Liver (tissue), 9 donors: ENCODE results near the gene PSMB7. TPM values are rescaled to one million over a fixed set of nuclear protein-coding genes. Genes with fewer than 3 reads are reported as not detected.

Experiments used
- DNase-seq: peaks from one replicate; pipeline ENCODE4 v3.0.0-alpha.2; 2017; ENCODE audit warnings: low spot score
- H3K27ac ChIP-seq, 2 donors: one replicate each; pipeline ENCODE4 v1.7.0; 2013; ENCODE audit warnings: inconsistent platforms in 2 of 2, low read length in 2 of 2, control low read depth in 1 of 2, low read depth in 1 of 2, mild to moderate bottlenecking in 1 of 2
- H3K27me3 ChIP-seq, 4 donors: one replicate each; pipeline versions ENCODE4 v1.6.1 to v1.7.0; 2013; ENCODE audit warnings: low read length in 3 of 4, inconsistent platforms in 1 of 4, mild to moderate bottlenecking in 1 of 4, moderate library complexity in 1 of 4; ENCODE audit not compliant: control insufficient read depth in 4 of 4, insufficient read depth in 4 of 4
- H3K36me3 ChIP-seq, 4 donors: one replicate each; pipeline versions ENCODE4 v1.6.1 to v1.7.0; 2013; ENCODE audit warnings: low read length in 3 of 4, mild to moderate bottlenecking in 3 of 4, low read depth in 1 of 4, moderate library complexity in 1 of 4; ENCODE audit not compliant: control insufficient read depth in 4 of 4, insufficient read depth in 3 of 4
- H3K4me1 ChIP-seq, 4 donors: one replicate each; pipeline versions ENCODE4 v1.6.1 to v1.7.0; 2013; ENCODE audit warnings: low read length in 3 of 4, mild to moderate bottlenecking in 3 of 4, moderate library complexity in 1 of 4; ENCODE audit not compliant: control insufficient read depth in 4 of 4, insufficient read depth in 4 of 4
- H3K4me3 ChIP-seq, 3 donors: one replicate each; pipeline versions ENCODE4 v1.6.1 to v1.7.0; 2013; ENCODE audit warnings: low read length in 3 of 3, control low read depth in 1 of 3, low read depth in 1 of 3, mild to moderate bottlenecking in 1 of 3
- H3K9ac ChIP-seq, 2 donors: one replicate each; pipeline ENCODE4 v1.7.0; 2013; ENCODE audit warnings: low read length in 2 of 2, mild to moderate bottlenecking in 2 of 2, moderate library complexity in 2 of 2, control low read depth in 1 of 2, low read depth in 1 of 2
- H3K9me3 ChIP-seq, 4 donors: one replicate each; pipeline versions ENCODE4 v1.6.1 to v1.7.0; 2013; ENCODE audit warnings: low read length in 3 of 4; ENCODE audit not compliant: control insufficient read depth in 4 of 4
- EGR1 ChIP-seq, 2 donors: IDR thresholded peaks; 2 replicates each; pipeline ENCODE4 v1.6.1; 2016 to 2018; ENCODE audit warnings: antibody characterized with exemption in 2 of 2, low read depth in 2 of 2
- FOXA1 ChIP-seq: IDR thresholded peaks from 2 replicates; pipeline ENCODE4 v1.6.1; 2016; ENCODE audit warnings: antibody characterized with exemption
- FOXA2 ChIP-seq: IDR thresholded peaks from 2 replicates; pipeline ENCODE4 v1.6.1; 2016; ENCODE audit warnings: antibody characterized with exemption
- HNF4A ChIP-seq, 2 donors: conservative IDR thresholded peaks; 2 replicates each; pipeline ENCODE4 v1.6.1; 2016; ENCODE audit warnings: antibody characterized with exemption in 2 of 2, mild to moderate bottlenecking in 2 of 2
- HNF4G ChIP-seq: IDR thresholded peaks from 2 replicates; pipeline ENCODE4 v1.6.1; 2016; ENCODE audit warnings: antibody characterized with exemption
- JUND ChIP-seq, 2 donors: IDR thresholded peaks; 2 replicates each; pipeline ENCODE4 v1.6.1; 2016; ENCODE audit warnings: antibody characterized with exemption in 2 of 2
- NR2F2 ChIP-seq: IDR thresholded peaks from 2 replicates; pipeline ENCODE4 v1.6.1; 2016; ENCODE audit warnings: antibody characterized with exemption
- RAD21 ChIP-seq, 2 donors: IDR thresholded peaks; 2 replicates each; pipeline ENCODE4 v1.6.1; 2016; ENCODE audit warnings: antibody characterized with exemption in 2 of 2, mild to moderate bottlenecking in 2 of 2
- SP1 ChIP-seq: IDR thresholded peaks from 2 replicates; pipeline ENCODE4 v1.6.1; 2018; ENCODE audit warnings: antibody characterized with exemption, mild to moderate bottlenecking
- TAF1 ChIP-seq: conservative IDR thresholded peaks from 2 replicates; pipeline ENCODE4 v1.6.1; 2016; ENCODE audit warnings: antibody characterized with exemption, mild to moderate bottlenecking
- YY1 ChIP-seq: IDR thresholded peaks from 2 replicates; pipeline ENCODE4 v1.6.1; 2016; ENCODE audit warnings: antibody characterized with exemption, mild to moderate bottlenecking
- WGBS: extraction: QIAGEN DNeasy Blood & Tissue Kit; methylation state at CpG from one replicate; pipeline ENCODE4 v1.1.7; 2013; 5-methylcytosine and 5-hydroxymethylcytosine counted together
- polyA plus RNA-seq, 2 donors: library from polyadenylated mRNA; stranded (reverse) in 1 of 2; unstranded in 1 of 2; fragments of 200-250 nt in 1 of 2; fragments of >200 nt in 1 of 2; fragmentation: Nextera tagmentation in 1 of 2; extraction: Ambion mirVana in 1 of 2; gene quantifications; one replicate each; pipeline versions ENCODE4 v1.2.1 to v1.2.3, GENCODE V29; 2013 to 2015
- total RNA-seq, 2 donors: library from RNA; depleted of rRNA; stranded (reverse); fragments of >200 nt; gene quantifications; one replicate each; pipeline ENCODE4 v1.2.3, GENCODE V29; 2014
- TF ChIP-seq, protein P1 (sequence below): IDR thresholded peaks from 2 replicates; pipeline ENCODE4 v1.6.1; 2016; ENCODE audit warnings: antibody characterized with exemption
- TF ChIP-seq, protein P2 (sequence below): IDR thresholded peaks from 2 replicates; pipeline ENCODE4 v1.6.1; 2016; ENCODE audit warnings: antibody characterized with exemption
- TF ChIP-seq, protein P3 (sequence below): IDR thresholded peaks from 2 replicates; pipeline ENCODE4 v1.6.1; 2016; ENCODE audit warnings: antibody characterized with exemption
- TF ChIP-seq, protein P4 (sequence below): IDR thresholded peaks from 2 replicates; pipeline ENCODE4 v1.6.1; 2016; ENCODE audit warnings: antibody characterized with exemption, mild to moderate bottlenecking
- TF ChIP-seq, protein P5 (sequence below): fragments of 150-350 bp; IDR thresholded peaks from 2 replicates; pipeline ENCODE4 v1.5.1; 2017; ENCODE audit warnings: improper control_type of control experiment, low read depth, low read length; ENCODE audit not compliant: missing input control
- donor health status: healthy.
- donor health status: healthy.
- donor health status: healthy.
- donor health status: healthy.
- donor health status: healthy.

Gene PSMB7
- total and polyA plus RNA-seq, 4 donors: 90.9 to 183 (median 134) TPM

DNA sequence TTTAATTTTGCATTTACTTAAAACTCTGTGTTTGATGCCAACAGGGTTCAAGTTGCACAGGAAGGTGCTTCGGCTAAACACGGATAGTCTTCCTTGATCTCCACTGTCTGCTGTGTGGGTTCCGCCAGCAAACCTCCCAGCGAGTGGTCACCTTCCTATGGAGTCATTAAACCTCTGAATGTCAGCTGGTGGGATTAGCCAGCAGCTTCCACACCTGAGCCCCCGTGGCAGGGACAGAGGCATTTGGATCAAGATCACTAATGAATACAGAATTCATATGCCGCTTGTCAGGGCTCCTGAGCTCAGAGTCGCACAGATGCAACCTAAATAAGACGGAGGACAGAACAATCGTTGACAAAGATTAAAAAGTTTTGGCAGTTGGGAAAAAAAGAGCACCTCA lies 39.5 kb downstream of the PSMB7 start:
- no peak overlapping the region for H3K4me3 ChIP-seq
- peaks cover 5 to 19% (median 13%) of the 10 kb centered on the region in 4 donors for H3K4me1 ChIP-seq
- H3K36me3 ChIP-seq: peaks cover 0 to 3% (median under 1%) of the 10 kb centered on the region in 4 donors
- no peaks in the 10 kb centered on the region for H3K9me3 ChIP-seq
- H3K27ac ChIP-seq: no peak overlapping the region
- H3K9ac ChIP-seq: no peak overlapping the region
- 95% methylated on average over 9 of the region's 9 CpGs for WGBS
- TF ChIP-seq, protein P1, sequence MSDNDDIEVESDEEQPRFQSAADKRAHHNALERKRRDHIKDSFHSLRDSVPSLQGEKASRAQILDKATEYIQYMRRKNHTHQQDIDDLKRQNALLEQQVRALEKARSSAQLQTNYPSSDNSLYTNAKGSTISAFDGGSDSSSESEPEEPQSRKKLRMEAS: no peak
- no peak for DNase-seq
- no peaks in the 10 kb centered on the region for H3K27me3 ChIP-seq

DNA sequence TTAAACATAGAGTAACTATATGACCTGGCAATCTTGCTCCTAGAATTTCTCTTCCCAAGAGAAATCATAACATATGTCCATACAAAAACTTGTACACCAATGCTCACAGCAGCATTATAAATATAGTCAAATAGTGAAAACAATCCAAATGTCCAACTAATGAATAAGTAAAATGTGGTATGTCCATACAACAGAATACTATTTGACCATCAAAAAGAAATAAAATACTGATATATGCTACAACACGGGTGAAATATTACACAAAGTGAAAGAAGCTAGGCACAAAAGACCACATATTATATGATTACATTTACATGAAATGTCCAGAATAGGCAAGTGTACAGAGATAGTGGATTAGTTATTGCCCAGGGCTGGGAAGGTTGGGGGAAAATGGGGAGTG lies 41.4 kb downstream of the PSMB7 start:
- WGBS: 95% methylated on average over 1 of the region's 1 CpG
- H3K27ac ChIP-seq: no peak overlapping the region
- H3K36me3 ChIP-seq: peaks cover 0 to 3% (median under 1%) of the 10 kb centered on the region in 4 donors
- no peaks in the 10 kb centered on the region for H3K9me3 ChIP-seq
- H3K9ac ChIP-seq: no peak overlapping the region
- no peak for DNase-seq
- H3K27me3 ChIP-seq: no peaks in the 10 kb centered on the region
- H3K4me3 ChIP-seq: no peak overlapping the region
- TF ChIP-seq, protein P2, sequence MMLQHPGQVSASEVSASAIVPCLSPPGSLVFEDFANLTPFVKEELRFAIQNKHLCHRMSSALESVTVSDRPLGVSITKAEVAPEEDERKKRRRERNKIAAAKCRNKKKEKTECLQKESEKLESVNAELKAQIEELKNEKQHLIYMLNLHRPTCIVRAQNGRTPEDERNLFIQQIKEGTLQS: no peak
- TF ChIP-seq JUND (IDR thresholded peaks at IDR 0.05) (no peak), YY1 (no peak), RAD21 (IDR thresholded peaks at IDR 0.05) (no peak), TAF1 (no peak), NR2F2 (no peak), FOXA2 (no peak), SP1 (no peak), FOXA1 (no peak), EGR1 (IDR thresholded peaks at IDR 0.05; ENCODE audit: low read depth in 2 of 2) (no peak)
- TF ChIP-seq, protein P1: no peak
- TF ChIP-seq, protein P3, sequence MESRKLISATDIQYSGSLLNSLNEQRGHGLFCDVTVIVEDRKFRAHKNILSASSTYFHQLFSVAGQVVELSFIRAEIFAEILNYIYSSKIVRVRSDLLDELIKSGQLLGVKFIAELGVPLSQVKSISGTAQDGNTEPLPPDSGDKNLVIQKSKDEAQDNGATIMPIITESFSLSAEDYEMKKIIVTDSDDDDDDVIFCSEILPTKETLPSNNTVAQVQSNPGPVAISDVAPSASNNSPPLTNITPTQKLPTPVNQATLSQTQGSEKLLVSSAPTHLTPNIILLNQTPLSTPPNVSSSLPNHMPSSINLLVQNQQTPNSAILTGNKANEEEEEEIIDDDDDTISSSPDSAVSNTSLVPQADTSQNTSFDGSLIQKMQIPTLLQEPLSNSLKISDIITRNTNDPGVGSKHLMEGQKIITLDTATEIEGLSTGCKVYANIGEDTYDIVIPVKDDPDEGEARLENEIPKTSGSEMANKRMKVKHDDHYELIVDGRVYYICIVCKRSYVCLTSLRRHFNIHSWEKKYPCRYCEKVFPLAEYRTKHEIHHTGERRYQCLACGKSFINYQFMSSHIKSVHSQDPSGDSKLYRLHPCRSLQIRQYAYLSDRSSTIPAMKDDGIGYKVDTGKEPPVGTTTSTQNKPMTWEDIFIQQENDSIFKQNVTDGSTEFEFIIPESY: no peak
- TF ChIP-seq, protein P4, sequence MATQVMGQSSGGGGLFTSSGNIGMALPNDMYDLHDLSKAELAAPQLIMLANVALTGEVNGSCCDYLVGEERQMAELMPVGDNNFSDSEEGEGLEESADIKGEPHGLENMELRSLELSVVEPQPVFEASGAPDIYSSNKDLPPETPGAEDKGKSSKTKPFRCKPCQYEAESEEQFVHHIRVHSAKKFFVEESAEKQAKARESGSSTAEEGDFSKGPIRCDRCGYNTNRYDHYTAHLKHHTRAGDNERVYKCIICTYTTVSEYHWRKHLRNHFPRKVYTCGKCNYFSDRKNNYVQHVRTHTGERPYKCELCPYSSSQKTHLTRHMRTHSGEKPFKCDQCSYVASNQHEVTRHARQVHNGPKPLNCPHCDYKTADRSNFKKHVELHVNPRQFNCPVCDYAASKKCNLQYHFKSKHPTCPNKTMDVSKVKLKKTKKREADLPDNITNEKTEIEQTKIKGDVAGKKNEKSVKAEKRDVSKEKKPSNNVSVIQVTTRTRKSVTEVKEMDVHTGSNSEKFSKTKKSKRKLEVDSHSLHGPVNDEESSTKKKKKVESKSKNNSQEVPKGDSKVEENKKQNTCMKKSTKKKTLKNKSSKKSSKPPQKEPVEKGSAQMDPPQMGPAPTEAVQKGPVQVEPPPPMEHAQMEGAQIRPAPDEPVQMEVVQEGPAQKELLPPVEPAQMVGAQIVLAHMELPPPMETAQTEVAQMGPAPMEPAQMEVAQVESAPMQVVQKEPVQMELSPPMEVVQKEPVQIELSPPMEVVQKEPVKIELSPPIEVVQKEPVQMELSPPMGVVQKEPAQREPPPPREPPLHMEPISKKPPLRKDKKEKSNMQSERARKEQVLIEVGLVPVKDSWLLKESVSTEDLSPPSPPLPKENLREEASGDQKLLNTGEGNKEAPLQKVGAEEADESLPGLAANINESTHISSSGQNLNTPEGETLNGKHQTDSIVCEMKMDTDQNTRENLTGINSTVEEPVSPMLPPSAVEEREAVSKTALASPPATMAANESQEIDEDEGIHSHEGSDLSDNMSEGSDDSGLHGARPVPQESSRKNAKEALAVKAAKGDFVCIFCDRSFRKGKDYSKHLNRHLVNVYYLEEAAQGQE: no peak
- peaks cover 7 to 18% (median 14%) of the 10 kb centered on the region in 4 donors for H3K4me1 ChIP-seq

DNA sequence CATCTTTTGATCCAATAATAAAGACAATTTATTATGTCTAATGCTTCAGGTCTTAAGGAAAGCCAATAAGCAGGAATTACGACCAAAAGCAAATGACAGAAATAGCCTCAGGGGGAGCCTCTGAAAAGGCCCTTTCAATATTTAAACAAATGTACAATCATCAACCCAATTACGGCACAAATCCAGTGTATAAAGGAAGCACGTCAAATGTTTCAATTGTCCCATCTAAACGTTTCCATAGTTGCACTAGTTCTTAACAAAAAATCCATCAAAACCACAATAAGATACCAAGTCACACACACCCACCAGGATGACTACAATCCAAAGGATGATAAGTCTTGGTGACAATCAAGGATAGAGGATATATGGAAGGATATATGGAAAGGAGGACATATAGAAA lies 41.9 kb downstream of the PSMB7 start:
- peaks cover 0 to 3% (median under 1%) of the 10 kb centered on the region in 4 donors for H3K36me3 ChIP-seq
- no peak for DNase-seq
- H3K27ac ChIP-seq: no peak overlapping the region
- no peaks in the 10 kb centered on the region for H3K9me3 ChIP-seq
- H3K9ac ChIP-seq: no peak overlapping the region
- peaks cover 7 to 18% (median 15%) of the 10 kb centered on the region in 4 donors for H3K4me1 ChIP-seq
- H3K4me3 ChIP-seq: no peak overlapping the region
- no peaks in the 10 kb centered on the region for H3K27me3 ChIP-seq
- WGBS: 91% methylated on average over 4 of the region's 4 CpGs
- TF ChIP-seq HNF4G (no peak), SP1 (no peak), JUND (IDR thresholded peaks at IDR 0.05) (no peak), TAF1 (no peak), EGR1 (IDR thresholded peaks at IDR 0.05; ENCODE audit: low read depth in 2 of 2) (no peak), FOXA2 (no peak), YY1 (no peak), NR2F2 (no peak), HNF4A (conservative IDR thresholded peaks at IDR 0.05) (no peak), FOXA1 (no peak)
- TF ChIP-seq, protein P2: no peak
- TF ChIP-seq, protein P1: no peak
- TF ChIP-seq, protein P5, sequence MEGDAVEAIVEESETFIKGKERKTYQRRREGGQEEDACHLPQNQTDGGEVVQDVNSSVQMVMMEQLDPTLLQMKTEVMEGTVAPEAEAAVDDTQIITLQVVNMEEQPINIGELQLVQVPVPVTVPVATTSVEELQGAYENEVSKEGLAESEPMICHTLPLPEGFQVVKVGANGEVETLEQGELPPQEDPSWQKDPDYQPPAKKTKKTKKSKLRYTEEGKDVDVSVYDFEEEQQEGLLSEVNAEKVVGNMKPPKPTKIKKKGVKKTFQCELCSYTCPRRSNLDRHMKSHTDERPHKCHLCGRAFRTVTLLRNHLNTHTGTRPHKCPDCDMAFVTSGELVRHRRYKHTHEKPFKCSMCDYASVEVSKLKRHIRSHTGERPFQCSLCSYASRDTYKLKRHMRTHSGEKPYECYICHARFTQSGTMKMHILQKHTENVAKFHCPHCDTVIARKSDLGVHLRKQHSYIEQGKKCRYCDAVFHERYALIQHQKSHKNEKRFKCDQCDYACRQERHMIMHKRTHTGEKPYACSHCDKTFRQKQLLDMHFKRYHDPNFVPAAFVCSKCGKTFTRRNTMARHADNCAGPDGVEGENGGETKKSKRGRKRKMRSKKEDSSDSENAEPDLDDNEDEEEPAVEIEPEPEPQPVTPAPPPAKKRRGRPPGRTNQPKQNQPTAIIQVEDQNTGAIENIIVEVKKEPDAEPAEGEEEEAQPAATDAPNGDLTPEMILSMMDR: no peak
- TF ChIP-seq, protein P3: no peak
